BE2C (cell line): ENCODE measurements around the gene ANGPTL8.

Source experiments
- DNase-seq: peaks from one replicate; pipeline ENCODE4 v3.0.0-alpha.2; 2020
- H3K27me3 ChIP-seq: fragments of 250-450 bp; sonication (Bioruptor Pico); 2 replicates; pipeline ENCODE4 v1.5.1; 2020; ENCODE audit warnings: mild to moderate bottlenecking
- H3K36me3 ChIP-seq: fragments of 250-450 bp; sonication (Bioruptor Pico); 2 replicates; pipeline ENCODE4 v1.5.1; 2020; ENCODE audit warnings: mild to moderate bottlenecking
- H3K4me1 ChIP-seq: fragments of 250-450 bp; sonication (Bioruptor Pico); 2 replicates; pipeline ENCODE4 v1.5.1; 2020
- H3K4me3 ChIP-seq: 2 replicates; pipeline ENCODE4 v1.5.1; 2011; ENCODE audit warnings: low read depth, low read length
- H3K9me3 ChIP-seq: fragments of 250-450 bp; sonication (Bioruptor Pico); 2 replicates; pipeline ENCODE4 v1.5.1; 2020
- TF ChIP-seq, protein P1 (sequence below): IDR thresholded peaks from 2 replicates; pipeline ENCODE4 v1.5.1; 2012; ENCODE audit warnings: mild to moderate bottlenecking, low read depth, low read length

ANGPTL8 gene

DNA sequence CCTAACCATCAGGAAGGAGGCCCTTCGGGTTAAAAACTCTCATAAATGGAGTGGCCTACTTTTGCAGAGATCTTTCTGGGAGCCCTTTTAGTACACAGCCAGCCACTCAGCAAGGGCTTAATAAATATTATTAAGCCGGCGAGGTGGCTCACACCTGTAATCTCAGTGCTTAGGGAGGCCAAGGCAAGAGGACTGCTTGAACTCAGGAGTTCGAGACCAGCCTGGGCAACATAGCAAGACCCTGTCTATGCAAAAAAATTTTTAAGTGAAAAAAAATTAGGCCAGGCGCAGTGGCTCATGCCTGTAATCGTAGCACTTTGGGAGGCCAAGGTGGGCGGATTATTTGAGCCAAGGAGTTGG, 41.3 kb upstream of the ANGPTL8 start:
- no peak for DNase-seq
- no peaks in the 10 kb centered on the region for H3K9me3 ChIP-seq
- peak overlapping the region; percentile 19; the same call in 1 of the 2 replicates for H3K4me3 ChIP-seq
- no peaks in the 10 kb centered on the region; the same call in 1 of the 2 replicates for H3K4me1 ChIP-seq
- TF ChIP-seq, protein P1, sequence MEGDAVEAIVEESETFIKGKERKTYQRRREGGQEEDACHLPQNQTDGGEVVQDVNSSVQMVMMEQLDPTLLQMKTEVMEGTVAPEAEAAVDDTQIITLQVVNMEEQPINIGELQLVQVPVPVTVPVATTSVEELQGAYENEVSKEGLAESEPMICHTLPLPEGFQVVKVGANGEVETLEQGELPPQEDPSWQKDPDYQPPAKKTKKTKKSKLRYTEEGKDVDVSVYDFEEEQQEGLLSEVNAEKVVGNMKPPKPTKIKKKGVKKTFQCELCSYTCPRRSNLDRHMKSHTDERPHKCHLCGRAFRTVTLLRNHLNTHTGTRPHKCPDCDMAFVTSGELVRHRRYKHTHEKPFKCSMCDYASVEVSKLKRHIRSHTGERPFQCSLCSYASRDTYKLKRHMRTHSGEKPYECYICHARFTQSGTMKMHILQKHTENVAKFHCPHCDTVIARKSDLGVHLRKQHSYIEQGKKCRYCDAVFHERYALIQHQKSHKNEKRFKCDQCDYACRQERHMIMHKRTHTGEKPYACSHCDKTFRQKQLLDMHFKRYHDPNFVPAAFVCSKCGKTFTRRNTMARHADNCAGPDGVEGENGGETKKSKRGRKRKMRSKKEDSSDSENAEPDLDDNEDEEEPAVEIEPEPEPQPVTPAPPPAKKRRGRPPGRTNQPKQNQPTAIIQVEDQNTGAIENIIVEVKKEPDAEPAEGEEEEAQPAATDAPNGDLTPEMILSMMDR = no peak
- H3K36me3 ChIP-seq = no peaks in the 10 kb centered on the region; the same call in 1 of the 2 replicates
- H3K27me3 ChIP-seq = no peaks in the 10 kb centered on the region

DNA sequence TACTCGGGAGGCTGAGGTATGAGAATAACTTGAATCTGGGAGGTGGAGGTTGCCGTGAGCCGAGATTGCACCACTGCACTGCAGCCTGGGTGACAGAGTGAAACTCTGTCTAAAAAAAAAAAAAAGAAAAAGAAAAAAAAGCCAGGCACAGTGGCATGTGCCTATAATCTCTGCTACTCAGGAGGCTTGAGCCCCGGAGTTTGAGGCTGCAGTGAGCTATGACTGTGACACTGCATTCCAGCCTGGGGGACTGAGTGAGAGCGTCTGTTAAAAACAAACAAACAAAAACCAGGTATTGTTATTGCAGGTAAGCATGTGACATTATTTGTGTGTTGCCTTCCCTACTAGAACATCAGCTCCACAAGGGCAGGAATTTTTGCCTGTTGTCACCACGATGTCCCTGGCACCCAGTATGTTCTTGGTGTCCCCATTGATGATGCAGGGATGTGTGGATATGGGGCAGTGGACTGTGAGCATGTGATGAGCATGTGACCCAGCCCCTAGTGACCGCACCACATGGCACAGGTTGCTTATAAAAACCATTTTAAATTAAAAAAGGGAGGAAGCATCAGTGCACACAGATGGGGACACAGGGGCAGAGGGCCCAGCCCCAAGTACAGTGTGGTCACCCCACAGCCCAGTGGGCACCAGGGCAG, 40.5 kb upstream of the ANGPTL8 start:
- H3K4me3 ChIP-seq = no peak overlapping the region
- H3K9me3 ChIP-seq = no peaks in the 10 kb centered on the region
- TF ChIP-seq, protein P1 = no peak
- no peaks in the 10 kb centered on the region; the same call in 1 of the 2 replicates for H3K36me3 ChIP-seq
- peaks cover 7% of the 10 kb centered on the region for H3K4me1 ChIP-seq
- no peak for DNase-seq
- H3K27me3 ChIP-seq = no peaks in the 10 kb centered on the region

- Histone ChIP-seq H3K4me3 (no peak overlapping the region), H3K4me1 (peaks cover 7% of the 10 kb centered on the region), H3K27me3 (no peaks in the 10 kb centered on the region), H3K9me3 (no peaks in the 10 kb centered on the region), H3K36me3 (no peaks in the 10 kb centered on the region)
- no peak for DNase-seq
- TF ChIP-seq, protein P1 = no peak
Observed at GRCh38 chr19:11199517-11199916, 39.9 kb upstream of the ANGPTL8 start.

GRCh38 chr19:11200015-11200574, 39.3 kb upstream of the ANGPTL8 start:
- no peak for DNase-seq
- no peak overlapping the region for H3K4me3 ChIP-seq
- no peaks in the 10 kb centered on the region for H3K27me3 ChIP-seq
- TF ChIP-seq, protein P1 = no peak
- H3K36me3 ChIP-seq = no peaks in the 10 kb centered on the region
- H3K4me1 ChIP-seq = peaks cover 7% of the 10 kb centered on the region
- no peaks in the 10 kb centered on the region for H3K9me3 ChIP-seq

DNA sequence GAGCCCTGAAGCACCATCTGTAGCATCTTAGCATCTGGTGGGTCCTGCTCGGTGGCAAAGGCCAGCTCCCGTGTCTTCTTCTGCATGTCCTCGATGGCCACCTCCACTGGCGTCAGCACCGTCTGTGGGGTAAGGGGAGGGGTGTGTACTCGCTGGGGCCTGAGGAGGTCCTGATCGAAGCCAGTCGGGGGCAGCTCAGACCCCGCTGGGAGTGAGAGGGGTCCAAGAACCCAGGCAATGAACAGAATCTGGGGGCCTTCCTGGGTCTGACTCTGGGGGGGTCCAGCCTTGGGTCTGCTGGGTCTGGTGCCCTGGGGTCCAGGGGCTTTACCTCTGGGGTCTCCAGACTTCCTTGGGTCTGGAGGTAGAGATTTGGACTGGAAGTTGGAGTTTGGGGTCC, 38.5 kb upstream of the ANGPTL8 start:
- no peaks in the 10 kb centered on the region for H3K36me3 ChIP-seq
- no peaks in the 10 kb centered on the region for H3K9me3 ChIP-seq
- no peak for DNase-seq
- peaks cover 7% of the 10 kb centered on the region for H3K4me1 ChIP-seq
- H3K27me3 ChIP-seq = no peaks in the 10 kb centered on the region
- TF ChIP-seq, protein P1 = no peak
- no peak overlapping the region for H3K4me3 ChIP-seq

DNA sequence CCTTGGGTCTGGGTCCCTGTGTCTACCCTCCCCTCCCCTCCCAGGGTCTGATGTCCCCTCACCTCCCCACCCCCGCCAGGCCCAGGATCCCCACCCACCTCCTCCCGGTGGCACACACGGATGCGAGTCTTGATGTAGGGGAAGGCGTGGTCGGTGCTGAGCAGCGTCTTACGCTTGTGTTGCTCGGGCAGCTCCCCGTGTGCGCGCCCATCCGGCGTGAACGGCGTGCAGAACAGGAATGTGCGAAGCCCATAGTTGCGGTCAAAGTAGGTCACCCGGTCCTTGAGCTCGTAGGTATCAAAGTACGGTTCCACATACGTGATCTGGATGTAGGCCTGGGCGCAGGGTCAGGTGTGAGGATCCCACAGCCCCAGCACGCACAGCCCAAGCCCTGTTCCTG, 37.6 kb upstream of the ANGPTL8 start:
- TF ChIP-seq, protein P1 = no peak
- no peaks in the 10 kb centered on the region for H3K36me3 ChIP-seq

More for the DNA sequence above, 37.6 kb upstream of the ANGPTL8 start:
- DNase-seq = no peak
- Histone ChIP-seq H3K4me1 (peaks cover 7% of the 10 kb centered on the region), H3K4me3 (no peak overlapping the region), H3K9me3 (no peaks in the 10 kb centered on the region), H3K27me3 (no peaks in the 10 kb centered on the region)
